Glutamatergic neuron (in vitro differentiated cells): ENCODE data around the gene SDHA. TPM values are rescaled to one million over a fixed set of nuclear protein-coding genes. Genes with fewer than 3 reads are reported as not detected.
"Not testable (repeated sequence)": the region's sequence is repeated elsewhere in the genome, so short reads cannot be mapped to it uniquely, and the experiment has no call there.

Experiments
- DNase-seq: peaks from one replicate; pipeline ENCODE4 v3.0.0; 2022
- H3K27ac Mint-ChIP-seq: one replicate; pipeline ENCODE4 v1.8.0; 2020; ENCODE audit warnings: mild to moderate bottlenecking, mixed read lengths, inconsistent platforms; ENCODE audit not compliant: unreplicated experiment
- H3K27me3 Mint-ChIP-seq: one replicate; pipeline ENCODE4 v1.8.0; 2020; ENCODE audit warnings: mild to moderate bottlenecking, moderate library complexity, mixed read lengths, inconsistent platforms; ENCODE audit not compliant: unreplicated experiment
- H3K36me3 Mint-ChIP-seq: one replicate; pipeline ENCODE4 v1.8.0; 2020; ENCODE audit warnings: mild to moderate bottlenecking, mixed read lengths, inconsistent platforms; ENCODE audit not compliant: unreplicated experiment
- H3K4me1 Mint-ChIP-seq: one replicate; pipeline ENCODE4 v1.8.0; 2020; ENCODE audit warnings: mild to moderate bottlenecking, low read depth, mixed read lengths, inconsistent platforms; ENCODE audit not compliant: unreplicated experiment
- H3K4me3 Mint-ChIP-seq: one replicate; pipeline ENCODE4 v1.8.0; 2020; ENCODE audit warnings: mild to moderate bottlenecking, mixed read lengths, inconsistent platforms; ENCODE audit not compliant: unreplicated experiment
- H3K9me3 Mint-ChIP-seq: one replicate; pipeline ENCODE4 v1.8.0; 2020; ENCODE audit warnings: mild to moderate bottlenecking, moderate library complexity, mixed read lengths, inconsistent platforms; ENCODE audit not compliant: unreplicated experiment
- CTCF ChIP-seq: fragments of 200-600 bp; sonication (generic); IDR thresholded peaks from one replicate; pipeline ENCODE4 v1.5.0; 2021; ENCODE audit not compliant: partially characterized antibody, unreplicated experiment
- long read RNA-seq: library from polyadenylated mRNA; unstranded; transcript quantifications from one replicate; pipeline ENCODE4 v2.0.0, GENCODE V29; 2020; ENCODE audit not compliant: unreplicated experiment
- total RNA-seq: library from RNA; stranded (reverse); fragmentation: NEBNext Ultra II Directional; extraction: Animal tissue kit (Norgen Biotek cat#: 25700); gene quantifications from one replicate; pipeline ENCODE4 v1.2.1, GENCODE V29; 2021; ENCODE audit not compliant: unreplicated experiment

Gene SDHA
- 81.3 TPM for total RNA-seq
- long read RNA-seq, transcript SDHA-204 (13 exons, 2,067 nt) = minor isoform, 5 of 54 reads
- long read RNA-seq, transcript SDHA-201 (15 exons, 2,390 nt) = major isoform, 44 of 54 reads
- long read RNA-seq, partial matches to known transcripts = 2 of 54 reads
- long read RNA-seq, other reads (novel, unspliced or antisense) = 3 of 54 reads

- H3K36me3 Mint-ChIP-seq, H3K27me3 Mint-ChIP-seq, H3K9me3 Mint-ChIP-seq: not testable (repeated sequence)
- TF ChIP-seq CTCF = peak; percentile 25
- DNase-seq = peak; percentile 100
- Mint-ChIP-seq H3K4me3 (peak within 1 kb of the TSS; percentile 97), H3K27ac (peak within 1 kb of the TSS; percentile 87), H3K4me1 (peaks cover 18% of the 10 kb centered on the region)
Observed at GRCh38 chr5:217494-218456, at the start of gene SDHA, which contains the start of gene CCDC127. Gene SDHA, plus strand, starts transcription at chr5:218320. Its CDS starts 36 bp downstream, at chr5:218356. Gene CCDC127, minus strand, starts transcription at chr5:218153. Its CDS starts 1,304 bp downstream, at chr5:216849.

GRCh38 chr5:169071-169727 lies 48.9 kb upstream of the SDHA start:
- peaks cover 7% of the 10 kb centered on the region for H3K9me3 Mint-ChIP-seq
- no peak for TF ChIP-seq CTCF
- peaks cover 4% of the 10 kb centered on the region for H3K4me1 Mint-ChIP-seq
- H3K27ac Mint-ChIP-seq = no peak overlapping the region
- no peaks in the 10 kb centered on the region for H3K36me3 Mint-ChIP-seq
- peak; percentile 5 for DNase-seq
- H3K27me3 Mint-ChIP-seq = peaks cover 10% of the 10 kb centered on the region
- H3K4me3 Mint-ChIP-seq = no peak overlapping the region

GRCh38 chr5:169728-170094 lies 48.4 kb upstream of the SDHA start:
- peaks cover 9% of the 10 kb centered on the region for H3K27me3 Mint-ChIP-seq
- no peak overlapping the region for H3K4me3 Mint-ChIP-seq
- peak; percentile 19 for DNase-seq
- H3K27ac Mint-ChIP-seq = no peak overlapping the region
- no peak for TF ChIP-seq CTCF
- peaks cover 4% of the 10 kb centered on the region for H3K4me1 Mint-ChIP-seq
- H3K36me3 Mint-ChIP-seq = no peaks in the 10 kb centered on the region
- H3K9me3 Mint-ChIP-seq = peaks cover 9% of the 10 kb centered on the region

GRCh38 chr5:170971-171800 lies 46.9 kb upstream of the SDHA start:
- H3K4me3 Mint-ChIP-seq = no peak overlapping the region
- no peak for TF ChIP-seq CTCF
- H3K4me1 Mint-ChIP-seq = peaks cover 4% of the 10 kb centered on the region
- peak; percentile 21 for DNase-seq
- H3K9me3 Mint-ChIP-seq = peaks cover 9% of the 10 kb centered on the region
- H3K27me3 Mint-ChIP-seq = peaks cover 9% of the 10 kb centered on the region
- H3K27ac Mint-ChIP-seq = no peak overlapping the region
- no peaks in the 10 kb centered on the region for H3K36me3 Mint-ChIP-seq
